ENCODE measurements around the gene PGGHG. TPM values are rescaled to one million over a fixed set of nuclear protein-coding genes. Genes with fewer than 3 reads are reported as not detected.
A peak's percentile ranks its signal among the peaks of the same experiment; 100 is the strongest.

Gene PGGHG
- total RNA-seq, 1 donor from 2014 or later, result 13.1 TPM

DNA sequence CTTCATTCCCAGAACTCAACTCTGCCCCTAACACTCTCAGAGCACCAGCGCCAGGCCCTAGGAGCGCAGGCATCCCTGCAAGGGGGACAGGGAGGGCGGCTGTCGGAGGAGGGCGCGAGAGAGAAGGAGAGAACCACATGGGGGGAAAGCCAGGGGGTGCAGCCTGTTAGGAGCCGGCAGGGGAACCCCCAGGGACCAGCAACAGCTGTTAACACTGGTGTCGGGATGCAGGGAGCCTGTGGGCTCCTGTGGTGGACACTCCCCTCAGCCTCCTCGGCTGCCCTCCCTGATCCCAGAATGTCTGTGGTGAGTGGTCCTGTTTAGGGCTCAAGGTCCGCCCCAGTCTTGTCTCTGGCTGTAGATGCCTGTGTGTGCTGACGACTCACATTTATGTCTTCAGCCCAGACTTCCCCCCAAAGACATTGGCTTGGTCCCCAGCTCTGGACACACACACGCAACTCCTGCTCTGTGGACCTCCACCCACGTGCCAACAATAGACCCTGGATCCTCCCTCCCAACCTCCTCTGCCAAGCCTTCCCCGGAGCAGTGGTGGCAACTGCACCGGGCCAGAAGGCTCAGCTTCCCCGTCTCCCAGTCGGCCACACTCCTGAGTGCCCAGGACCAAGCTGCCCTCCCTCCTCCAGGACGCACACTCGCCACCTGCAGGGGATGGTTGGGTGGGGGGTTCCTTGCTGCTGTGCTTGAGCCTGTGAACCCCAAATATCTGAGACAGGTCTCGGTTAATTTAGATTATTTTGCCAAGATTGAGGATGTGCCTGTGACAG lies 11.2 kb downstream of the PGGHG start:
- no peak for DNase-seq (ENCODE audit: low read depth)
- TF ChIP-seq, protein P1, sequence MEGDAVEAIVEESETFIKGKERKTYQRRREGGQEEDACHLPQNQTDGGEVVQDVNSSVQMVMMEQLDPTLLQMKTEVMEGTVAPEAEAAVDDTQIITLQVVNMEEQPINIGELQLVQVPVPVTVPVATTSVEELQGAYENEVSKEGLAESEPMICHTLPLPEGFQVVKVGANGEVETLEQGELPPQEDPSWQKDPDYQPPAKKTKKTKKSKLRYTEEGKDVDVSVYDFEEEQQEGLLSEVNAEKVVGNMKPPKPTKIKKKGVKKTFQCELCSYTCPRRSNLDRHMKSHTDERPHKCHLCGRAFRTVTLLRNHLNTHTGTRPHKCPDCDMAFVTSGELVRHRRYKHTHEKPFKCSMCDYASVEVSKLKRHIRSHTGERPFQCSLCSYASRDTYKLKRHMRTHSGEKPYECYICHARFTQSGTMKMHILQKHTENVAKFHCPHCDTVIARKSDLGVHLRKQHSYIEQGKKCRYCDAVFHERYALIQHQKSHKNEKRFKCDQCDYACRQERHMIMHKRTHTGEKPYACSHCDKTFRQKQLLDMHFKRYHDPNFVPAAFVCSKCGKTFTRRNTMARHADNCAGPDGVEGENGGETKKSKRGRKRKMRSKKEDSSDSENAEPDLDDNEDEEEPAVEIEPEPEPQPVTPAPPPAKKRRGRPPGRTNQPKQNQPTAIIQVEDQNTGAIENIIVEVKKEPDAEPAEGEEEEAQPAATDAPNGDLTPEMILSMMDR (conservative IDR thresholded peaks at IDR 0.05; ENCODE audit: low read depth, low read length), result peak; percentile 14
- H3K4me3 ChIP-seq (ENCODE audit: low read depth, low read length), result no peak overlapping the region

DNA sequence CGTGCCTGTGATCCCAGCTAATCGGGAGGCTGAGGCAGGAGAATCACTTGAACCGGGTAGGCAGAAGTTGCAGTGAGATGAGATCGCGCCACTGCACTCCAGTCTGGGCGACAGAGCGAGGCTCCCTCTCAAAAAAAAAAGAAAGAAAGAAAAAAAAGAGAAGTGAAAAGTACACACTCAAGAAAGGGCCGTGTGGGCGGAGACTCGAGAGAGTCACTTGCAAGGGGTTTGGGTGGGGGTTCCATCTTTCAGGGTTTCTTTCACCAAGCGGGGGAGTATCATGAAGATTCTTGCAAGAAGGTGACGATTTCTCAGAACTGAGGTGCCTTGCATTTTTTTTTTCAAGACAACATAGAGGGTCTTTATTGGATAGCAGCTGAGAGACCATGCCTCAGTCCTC lies 14.4 kb downstream of the PGGHG start:
- TF ChIP-seq, protein P1 (conservative IDR thresholded peaks at IDR 0.05; ENCODE audit: low read depth, low read length), result no peak
- DNase-seq (ENCODE audit: low read depth), result no peak
- no peak overlapping the region for H3K4me3 ChIP-seq (ENCODE audit: low read depth, low read length)

DNA sequence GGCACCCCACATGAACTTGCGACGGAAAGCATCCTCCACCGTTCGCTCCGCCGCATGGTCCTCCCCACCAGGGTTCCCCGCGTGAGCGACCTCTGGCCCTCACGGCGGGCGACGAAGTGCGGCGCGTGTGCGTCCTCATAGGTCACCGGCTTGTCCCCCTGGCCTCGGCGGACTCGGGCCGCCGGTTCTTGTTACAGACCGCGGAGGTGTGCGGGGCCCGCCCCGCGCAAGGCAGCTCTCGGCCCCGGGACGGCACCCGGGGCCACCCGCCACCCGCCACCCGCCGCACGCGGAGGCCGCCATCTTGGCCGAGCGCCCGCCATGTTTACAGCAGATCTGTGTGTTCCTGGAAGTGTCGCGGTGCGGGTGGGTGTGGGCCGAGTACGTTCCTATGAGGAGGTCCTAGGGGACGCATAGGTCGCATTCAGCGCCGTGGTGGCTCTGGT lies 15.2 kb downstream of the PGGHG start:
- DNase-seq (ENCODE audit: low read depth), result no peak
- no peak overlapping the region for H3K4me3 ChIP-seq (ENCODE audit: low read depth, low read length)
- TF ChIP-seq, protein P1 (conservative IDR thresholded peaks at IDR 0.05; ENCODE audit: low read depth, low read length), result no peak

DNA sequence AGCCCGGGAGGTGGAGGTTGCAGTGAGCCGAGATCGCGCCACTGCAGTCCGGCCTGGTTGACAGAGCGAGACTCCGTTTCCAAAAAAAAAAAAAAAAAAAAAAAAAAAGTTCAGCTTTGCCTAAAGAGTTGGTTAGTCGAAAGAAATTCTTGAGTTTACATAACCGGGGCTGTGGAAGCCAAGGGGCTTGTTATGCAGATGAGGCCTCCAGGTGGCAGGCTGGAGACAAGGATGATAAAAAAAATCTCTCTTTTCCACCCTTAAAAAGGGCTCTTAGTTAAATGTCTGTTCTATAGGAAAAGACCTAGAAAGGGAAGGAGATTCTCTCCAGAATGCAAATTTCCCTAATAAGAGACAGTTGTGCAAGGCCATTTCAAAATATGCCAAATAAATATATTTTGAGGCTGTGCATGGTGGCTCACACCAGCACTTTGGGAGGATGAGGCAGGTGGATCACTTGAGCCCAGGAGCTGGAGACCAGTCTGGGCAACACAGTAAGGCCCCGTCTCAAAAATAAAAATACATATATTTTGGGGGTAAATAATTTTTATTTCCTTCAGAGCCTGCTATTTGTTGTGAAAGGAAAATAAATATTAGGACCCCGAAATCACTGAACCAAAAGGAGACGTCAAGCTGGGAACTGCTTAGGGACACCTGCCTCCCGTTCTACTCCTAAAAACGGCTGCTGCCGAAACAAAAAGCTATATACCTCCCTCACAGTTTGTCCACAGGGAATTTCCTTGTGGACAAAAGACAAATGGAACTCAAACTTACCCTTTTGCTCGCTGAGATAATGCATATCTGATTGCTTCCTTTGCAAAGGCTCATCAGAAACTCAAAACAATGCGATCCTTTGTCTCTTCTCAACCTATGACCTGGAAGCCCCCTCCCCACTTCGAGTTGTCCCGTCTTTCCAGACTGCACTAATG lies 16.3 kb downstream of the PGGHG start:
- TF ChIP-seq, protein P1 (conservative IDR thresholded peaks at IDR 0.05; ENCODE audit: low read depth, low read length), result peak; percentile 74
- no peak overlapping the region for H3K4me3 ChIP-seq (ENCODE audit: low read depth, low read length)
- DNase-seq (ENCODE audit: low read depth), result no peak

- TF ChIP-seq, protein P1 (conservative IDR thresholded peaks at IDR 0.05; ENCODE audit: low read depth, low read length), result no peak
- no peak overlapping the region for H3K4me3 ChIP-seq (ENCODE audit: low read depth, low read length)
- no peak for DNase-seq (ENCODE audit: low read depth)
These were observed 16.9 kb downstream of the PGGHG start for GRCh38 chr11:305844-306211.

DNA sequence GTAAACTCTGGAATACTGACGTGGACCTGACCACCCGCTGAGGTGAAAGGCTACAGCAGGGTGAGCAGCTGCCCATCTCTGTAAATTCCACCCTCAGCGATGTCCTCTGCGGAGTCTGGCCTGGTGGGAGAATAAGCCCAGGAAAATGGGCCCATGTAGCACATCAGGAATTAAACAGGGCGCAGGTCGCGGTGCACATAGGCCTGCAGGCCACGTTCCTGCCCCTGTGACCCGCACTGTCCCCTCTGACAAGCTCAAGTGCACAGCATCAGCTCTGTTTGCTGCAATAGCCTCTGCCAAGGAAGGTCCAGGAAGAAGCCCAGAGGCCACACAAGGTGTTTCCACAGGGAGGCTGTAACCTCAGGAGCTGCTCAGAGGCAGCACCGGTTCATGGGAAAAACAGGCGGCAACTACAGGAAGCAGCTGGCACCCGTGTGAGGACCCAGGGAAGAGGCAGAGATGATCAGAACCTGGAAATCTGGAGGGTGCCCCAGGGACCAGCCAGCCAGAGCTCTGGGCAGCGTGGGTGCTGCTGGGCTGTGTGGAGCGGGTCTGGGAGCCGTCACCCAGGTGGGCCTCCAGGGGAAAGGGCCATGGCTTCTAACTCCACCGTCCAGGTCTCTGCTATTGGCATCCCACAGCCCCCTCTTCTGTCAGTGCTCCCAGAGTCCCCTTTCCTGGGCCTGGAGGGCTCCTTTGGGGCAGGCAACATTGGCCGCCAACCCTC lies 17.9 kb downstream of the PGGHG start:
- TF ChIP-seq, protein P1 (conservative IDR thresholded peaks at IDR 0.05; ENCODE audit: low read depth, low read length), result no peak
- no peak for DNase-seq (ENCODE audit: low read depth)
- H3K4me3 ChIP-seq (ENCODE audit: low read depth, low read length), result no peak overlapping the region

Data from epithelial cell of proximal tubule (primary cell).